Suprapubic skin (tissue), 4 donors: ENCODE results near the gene TMEM94. TPM values are rescaled to one million over a fixed set of nuclear protein-coding genes. Genes with fewer than 3 reads are reported as not detected.

ENCODE experiments used
- DNase-seq, 2 donors: peaks; one replicate each; pipeline ENCODE4 v3.0.0-alpha.2; 2019; ENCODE audit warnings: low spot score in 2 of 2
- H3K27ac ChIP-seq: fragments of 200-600 bp; sonication (generic); one replicate; pipeline ENCODE4 v1.5.1; 2019
- H3K27me3 ChIP-seq: fragments of 200-600 bp; sonication (generic); one replicate; pipeline ENCODE4 v1.5.1; 2019
- H3K36me3 ChIP-seq: fragments of 200-600 bp; sonication (generic); one replicate; pipeline ENCODE4 v1.5.1; 2019
- H3K4me1 ChIP-seq: fragments of 200-600 bp; sonication (generic); one replicate; pipeline ENCODE4 v1.5.1; 2019
- H3K4me3 ChIP-seq: fragments of 200-600 bp; sonication (generic); one replicate; pipeline ENCODE4 v1.5.1; 2019; ENCODE audit warnings: mild to moderate bottlenecking
- H3K9me3 ChIP-seq: fragments of 200-600 bp; sonication (generic); one replicate; pipeline ENCODE4 v1.5.1; 2019
- EP300 ChIP-seq: sonication (generic); formaldehyde crosslinking; IDR thresholded peaks from one replicate; pipeline ENCODE4 v1.6.1; 2017; ENCODE audit warnings: antibody characterized with exemption
- POLR2A ChIP-seq, 2 donors: fragments of 450-650 bp; IDR thresholded peaks; one replicate each; pipeline ENCODE4 v1.6.1; 2017; ENCODE audit warnings: antibody characterized with exemption in 2 of 2, mild to moderate bottlenecking in 2 of 2, moderate library complexity in 2 of 2
- POLR2AphosphoS5 ChIP-seq, 3 donors: sonication (generic); formaldehyde crosslinking; IDR thresholded peaks; one replicate each; pipeline ENCODE4 v1.6.1; 2017; ENCODE audit warnings: antibody characterized with exemption in 3 of 3
- WGBS: methylation state at CpG from one replicate; pipeline ENCODE4 v1.1.5; 2018; 5-methylcytosine and 5-hydroxymethylcytosine counted together
- total RNA-seq, 4 donors: library from RNA; depleted of rRNA; stranded (reverse); fragments of >200 nt; gene quantifications; one replicate each; pipeline ENCODE4 v1.1.0, GENCODE V29; 2016
- TF ChIP-seq, protein P1 (sequence below), 2 donors: fragments of 200-600 bp in 1 of 2; fragments of 450-650 bp in 1 of 2; sonication (generic) in 1 of 2; IDR thresholded peaks; one replicate each; pipeline ENCODE4 v1.5.1; 2016 to 2019; ENCODE audit warnings: antibody characterized with exemption in 2 of 2, mild to moderate bottlenecking in 1 of 2, moderate library complexity in 1 of 2

Gene TMEM94
- total RNA-seq, result 100 to 1,000 TPM in 1 of 4 donors, 10 to 100 TPM in 3; 50.0 to 147 (median 81.7) TPM

- TF ChIP-seq, protein P1, sequence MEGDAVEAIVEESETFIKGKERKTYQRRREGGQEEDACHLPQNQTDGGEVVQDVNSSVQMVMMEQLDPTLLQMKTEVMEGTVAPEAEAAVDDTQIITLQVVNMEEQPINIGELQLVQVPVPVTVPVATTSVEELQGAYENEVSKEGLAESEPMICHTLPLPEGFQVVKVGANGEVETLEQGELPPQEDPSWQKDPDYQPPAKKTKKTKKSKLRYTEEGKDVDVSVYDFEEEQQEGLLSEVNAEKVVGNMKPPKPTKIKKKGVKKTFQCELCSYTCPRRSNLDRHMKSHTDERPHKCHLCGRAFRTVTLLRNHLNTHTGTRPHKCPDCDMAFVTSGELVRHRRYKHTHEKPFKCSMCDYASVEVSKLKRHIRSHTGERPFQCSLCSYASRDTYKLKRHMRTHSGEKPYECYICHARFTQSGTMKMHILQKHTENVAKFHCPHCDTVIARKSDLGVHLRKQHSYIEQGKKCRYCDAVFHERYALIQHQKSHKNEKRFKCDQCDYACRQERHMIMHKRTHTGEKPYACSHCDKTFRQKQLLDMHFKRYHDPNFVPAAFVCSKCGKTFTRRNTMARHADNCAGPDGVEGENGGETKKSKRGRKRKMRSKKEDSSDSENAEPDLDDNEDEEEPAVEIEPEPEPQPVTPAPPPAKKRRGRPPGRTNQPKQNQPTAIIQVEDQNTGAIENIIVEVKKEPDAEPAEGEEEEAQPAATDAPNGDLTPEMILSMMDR (IDR thresholded peaks at IDR 0.05), result no peak
- TF ChIP-seq POLR2A (IDR thresholded peaks at IDR 0.05) (peak in 1 of 2 donors; percentile 38), POLR2AphosphoS5 (IDR thresholded peaks at IDR 0.05) (peak in 2 of 3 donors; percentile 29 to 52), EP300 (no peak)
- peaks cover 35% of the 10 kb centered on the region for H3K4me1 ChIP-seq
- WGBS, result 1% methylated on average over 25 of the region's 33 CpGs
- no peaks in the 10 kb centered on the region for H3K9me3 ChIP-seq
- H3K4me3 ChIP-seq, result peak within 1 kb of the TSS; percentile 89
- H3K27ac ChIP-seq, result peak within 1 kb of the TSS; percentile 78
- peak; percentile 96 to 98 for DNase-seq
- no peaks in the 10 kb centered on the region for H3K36me3 ChIP-seq
- no peaks in the 10 kb centered on the region for H3K27me3 ChIP-seq
These were observed at the start of gene TMEM94 for GRCh38 chr17:75456417-75457046. Gene TMEM94 (plus strand): TSS chr17:75456635. CDS start chr17:75471906, 15,271 bp downstream.

GRCh38 chr17:75407655-75408352 lies 48.6 kb upstream of the TMEM94 start:
- no peaks in the 10 kb centered on the region for H3K27me3 ChIP-seq
- H3K27ac ChIP-seq, result no peak overlapping the region
- TF ChIP-seq, protein P1 (IDR thresholded peaks at IDR 0.05), result no peak
- TF ChIP-seq EP300 (no peak), POLR2AphosphoS5 (IDR thresholded peaks at IDR 0.05) (no peak), POLR2A (IDR thresholded peaks at IDR 0.05) (no peak)
- WGBS, result 89% methylated on average over 2 of the region's 2 CpGs
- no peak for DNase-seq
- no peak overlapping the region for H3K4me3 ChIP-seq
- no peaks in the 10 kb centered on the region for H3K9me3 ChIP-seq
- no peaks in the 10 kb centered on the region for H3K36me3 ChIP-seq
- H3K4me1 ChIP-seq, result peaks cover 34% of the 10 kb centered on the region

DNA sequence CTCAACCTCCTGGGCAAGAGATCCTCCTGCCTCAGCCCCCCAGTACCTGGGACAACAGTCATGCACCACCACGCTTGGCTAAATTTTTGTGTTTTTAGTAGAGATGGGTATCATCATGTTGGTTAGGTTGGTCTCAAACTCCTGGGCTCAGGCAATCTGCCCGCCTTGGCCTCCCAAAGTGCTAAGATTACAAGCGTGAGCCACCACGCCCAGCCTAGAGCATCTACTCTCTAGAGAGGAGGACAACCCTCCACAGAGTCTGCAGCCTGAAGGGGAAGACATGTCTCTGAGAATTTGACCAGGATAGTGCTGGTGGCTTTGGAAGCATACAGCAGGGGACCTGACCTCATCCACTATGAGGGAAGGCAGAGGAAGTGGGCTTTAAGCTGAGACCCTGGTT lies 46.3 kb upstream of the TMEM94 start:
- Histone ChIP-seq H3K4me3 (no peak overlapping the region), H3K36me3 (no peaks in the 10 kb centered on the region), H3K4me1 (peaks cover 22% of the 10 kb centered on the region), H3K27me3 (peaks cover 4% of the 10 kb centered on the region), H3K27ac (no peak overlapping the region), H3K9me3 (no peaks in the 10 kb centered on the region)
- DNase-seq, result no peak
- no peak for TF ChIP-seq POLR2A (IDR thresholded peaks at IDR 0.05)
- TF ChIP-seq, protein P1 (IDR thresholded peaks at IDR 0.05), result no peak
- TF ChIP-seq EP300, result no peak
- no peak for TF ChIP-seq POLR2AphosphoS5 (IDR thresholded peaks at IDR 0.05)
- 87% methylated on average over 4 of the region's 4 CpGs for WGBS

DNA sequence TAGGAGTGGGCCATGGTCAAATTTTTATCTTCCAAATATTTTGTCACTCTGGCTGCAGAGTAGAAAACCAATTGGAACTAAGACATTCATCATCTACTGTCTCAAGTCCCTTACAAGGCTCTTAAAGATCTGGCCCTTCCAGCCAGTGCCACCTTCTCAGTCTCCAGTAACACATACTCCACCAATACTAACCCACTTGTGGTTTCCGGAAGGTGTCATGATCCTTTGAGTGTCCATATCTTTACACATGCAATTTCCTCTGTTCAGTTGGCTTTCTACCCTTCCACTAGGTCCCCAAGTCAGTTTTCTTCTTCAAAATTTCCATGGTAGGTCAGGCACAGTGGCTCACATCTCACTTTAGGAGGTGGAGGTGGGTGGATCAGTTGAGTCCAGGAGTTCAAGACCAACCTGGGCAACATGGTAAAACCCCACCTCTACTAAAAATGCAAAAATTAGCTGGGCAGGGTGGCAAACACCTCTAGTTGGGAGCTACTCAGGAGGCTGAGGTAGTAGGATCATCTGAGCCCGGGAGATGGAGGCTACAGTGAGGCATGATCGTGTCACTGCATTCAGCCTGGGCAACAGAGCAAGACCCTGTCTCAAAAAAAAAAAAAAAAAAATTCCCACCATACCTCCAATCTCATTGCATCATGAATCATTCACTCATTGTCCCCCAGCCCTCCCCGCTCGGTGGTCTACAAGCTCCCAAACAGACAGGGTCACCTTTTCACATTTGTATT lies 44.9 kb upstream of the TMEM94 start:
- Histone ChIP-seq H3K4me1 (peaks cover 14% of the 10 kb centered on the region), H3K27ac (no peak overlapping the region), H3K9me3 (no peaks in the 10 kb centered on the region), H3K27me3 (peaks cover 4% of the 10 kb centered on the region), H3K4me3 (no peak overlapping the region), H3K36me3 (no peaks in the 10 kb centered on the region)
- WGBS, result 81% methylated on average over 5 of the region's 5 CpGs
- no peak for TF ChIP-seq POLR2AphosphoS5 (IDR thresholded peaks at IDR 0.05)
- TF ChIP-seq, protein P1 (IDR thresholded peaks at IDR 0.05), result no peak
- TF ChIP-seq EP300, result no peak
- no peak for TF ChIP-seq POLR2A (IDR thresholded peaks at IDR 0.05)
- no peak for DNase-seq
